ENCODE measurements around the gene EIF4E.

DNA sequence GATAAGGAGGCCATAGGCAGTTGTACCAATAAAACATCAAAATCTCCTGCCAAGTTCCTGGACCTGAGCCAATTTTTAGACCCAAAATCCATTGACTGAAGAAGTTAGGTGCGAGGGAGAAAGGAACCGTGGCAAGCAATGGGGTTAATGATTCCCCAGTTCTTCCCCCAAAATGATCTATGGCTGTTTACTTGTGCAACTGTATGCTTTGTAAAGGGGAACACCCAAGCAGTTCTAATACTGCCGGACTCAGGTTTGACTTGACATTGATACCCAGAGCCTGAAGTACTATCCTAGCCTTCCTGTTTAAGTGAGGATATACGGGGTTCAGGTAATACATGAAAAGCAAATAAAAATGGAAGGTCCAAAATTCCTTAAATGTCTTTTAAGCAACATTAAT, 6.7 kb upstream of the EIF4E start:
- TF ChIP-seq, protein P1, sequence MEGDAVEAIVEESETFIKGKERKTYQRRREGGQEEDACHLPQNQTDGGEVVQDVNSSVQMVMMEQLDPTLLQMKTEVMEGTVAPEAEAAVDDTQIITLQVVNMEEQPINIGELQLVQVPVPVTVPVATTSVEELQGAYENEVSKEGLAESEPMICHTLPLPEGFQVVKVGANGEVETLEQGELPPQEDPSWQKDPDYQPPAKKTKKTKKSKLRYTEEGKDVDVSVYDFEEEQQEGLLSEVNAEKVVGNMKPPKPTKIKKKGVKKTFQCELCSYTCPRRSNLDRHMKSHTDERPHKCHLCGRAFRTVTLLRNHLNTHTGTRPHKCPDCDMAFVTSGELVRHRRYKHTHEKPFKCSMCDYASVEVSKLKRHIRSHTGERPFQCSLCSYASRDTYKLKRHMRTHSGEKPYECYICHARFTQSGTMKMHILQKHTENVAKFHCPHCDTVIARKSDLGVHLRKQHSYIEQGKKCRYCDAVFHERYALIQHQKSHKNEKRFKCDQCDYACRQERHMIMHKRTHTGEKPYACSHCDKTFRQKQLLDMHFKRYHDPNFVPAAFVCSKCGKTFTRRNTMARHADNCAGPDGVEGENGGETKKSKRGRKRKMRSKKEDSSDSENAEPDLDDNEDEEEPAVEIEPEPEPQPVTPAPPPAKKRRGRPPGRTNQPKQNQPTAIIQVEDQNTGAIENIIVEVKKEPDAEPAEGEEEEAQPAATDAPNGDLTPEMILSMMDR (IDR thresholded peaks at IDR 0.05) = no peak
- TF ChIP-seq EZH2 (IDR thresholded peaks at IDR 0.05; ENCODE audit: borderline replicate concordance, insufficient read depth, low read depth, low read length, poor library complexity, severe bottlenecking) = no peak

All from B cell (primary cell).